SK-N-SH treated with all-trans-retinoic acid at 6 μM for 48 hours (cell line): ENCODE results near the gene R3HDM2.

Experiments
- ARNTL ChIP-seq: fragments of 450-650 bp; formaldehyde crosslinking; IDR thresholded peaks from 2 replicates; pipeline ENCODE4 v1.5.0; 2020; ENCODE audit warnings: low read depth, mild to moderate bottlenecking, moderate library complexity, borderline replicate concordance
- TOX ChIP-seq: fragments of 250-450 bp; sonication (Bioruptor Pico); IDR thresholded peaks from 2 replicates; pipeline ENCODE4 v1.8.0; 2021; ENCODE audit warnings: mild to moderate bottlenecking, moderate library complexity, borderline replicate concordance
- TF ChIP-seq, protein P1 (sequence below): fragments of 250-450 bp; sonication (Bioruptor Pico); IDR thresholded peaks from 2 replicates; pipeline ENCODE4 v1.5.1; 2020; ENCODE audit warnings: low read depth, mild to moderate bottlenecking, moderate library complexity

DNA sequence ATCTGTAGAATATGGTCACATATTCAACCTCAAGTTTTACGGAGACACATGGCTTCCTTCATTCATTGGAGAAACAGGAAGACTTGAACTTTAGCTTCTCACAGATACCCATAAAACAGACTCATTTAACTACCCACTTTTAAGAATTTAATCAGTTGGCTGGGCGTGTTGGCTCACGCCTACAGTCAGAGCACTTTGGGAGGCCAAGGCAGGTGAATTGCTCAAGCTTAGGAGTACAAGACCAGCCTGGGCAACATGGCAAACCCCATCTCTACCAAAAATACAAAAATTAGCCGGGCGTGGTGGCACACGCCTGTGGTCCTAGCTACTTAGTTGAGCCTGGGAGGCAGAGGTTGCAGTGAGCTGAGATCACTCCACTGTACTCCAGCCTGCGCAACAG, 115.2 kb downstream of the R3HDM2 start:
- TF ChIP-seq ARNTL (CRISPR knock-in tag) (no peak), TOX (CRISPR knock-in tag) (no peak)
- TF ChIP-seq, protein P1, sequence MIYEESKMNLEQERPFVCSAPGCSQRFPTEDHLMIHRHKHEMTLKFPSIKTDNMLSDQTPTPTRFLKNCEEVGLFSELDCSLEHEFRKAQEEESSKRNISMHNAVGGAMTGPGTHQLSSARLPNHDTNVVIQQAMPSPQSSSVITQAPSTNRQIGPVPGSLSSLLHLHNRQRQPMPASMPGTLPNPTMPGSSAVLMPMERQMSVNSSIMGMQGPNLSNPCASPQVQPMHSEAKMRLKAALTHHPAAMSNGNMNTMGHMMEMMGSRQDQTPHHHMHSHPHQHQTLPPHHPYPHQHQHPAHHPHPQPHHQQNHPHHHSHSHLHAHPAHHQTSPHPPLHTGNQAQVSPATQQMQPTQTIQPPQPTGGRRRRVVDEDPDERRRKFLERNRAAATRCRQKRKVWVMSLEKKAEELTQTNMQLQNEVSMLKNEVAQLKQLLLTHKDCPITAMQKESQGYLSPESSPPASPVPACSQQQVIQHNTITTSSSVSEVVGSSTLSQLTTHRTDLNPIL (CRISPR knock-in tag): no peak
